ENCODE data around the gene GJB5. TPM values are rescaled to one million over a fixed set of nuclear protein-coding genes. Genes with fewer than 3 reads are reported as not detected.
"Not testable (repeated sequence)": the region's sequence is repeated elsewhere in the genome, so short reads cannot be mapped to it uniquely, and the experiment has no call there.

The GJB5 gene
- under 1 TPM in 2 of 3 donors, not detected in 1; 0.45 to 0.63 TPM for polyA plus RNA-seq (ENCODE audit: insufficient read length in 3 of 3)
- long read RNA-seq, donor 1 = 0 reads
- long read RNA-seq, donor 2 = 0 reads
- long read RNA-seq, donor 3 = 0 reads
- long read RNA-seq, donor 4 = 0 reads
- long read RNA-seq, donor 5 = 0 reads
- long read RNA-seq, donor 6 = 0 reads
- long read RNA-seq, donor 7 = 0 reads
- long read RNA-seq, donor 8 = 0 reads
- long read RNA-seq, donor 9 = 0 reads
- long read RNA-seq, donor 10 = 0 reads
- long read RNA-seq, donor 11 = 0 reads
- long read RNA-seq, donor 12 = 0 reads
- long read RNA-seq, donor 13 = 0 reads
- long read RNA-seq, donor 14 = 0 reads
- long read RNA-seq, donor 15 = 0 reads
- long read RNA-seq, donor 16 = 0 reads

DNA sequence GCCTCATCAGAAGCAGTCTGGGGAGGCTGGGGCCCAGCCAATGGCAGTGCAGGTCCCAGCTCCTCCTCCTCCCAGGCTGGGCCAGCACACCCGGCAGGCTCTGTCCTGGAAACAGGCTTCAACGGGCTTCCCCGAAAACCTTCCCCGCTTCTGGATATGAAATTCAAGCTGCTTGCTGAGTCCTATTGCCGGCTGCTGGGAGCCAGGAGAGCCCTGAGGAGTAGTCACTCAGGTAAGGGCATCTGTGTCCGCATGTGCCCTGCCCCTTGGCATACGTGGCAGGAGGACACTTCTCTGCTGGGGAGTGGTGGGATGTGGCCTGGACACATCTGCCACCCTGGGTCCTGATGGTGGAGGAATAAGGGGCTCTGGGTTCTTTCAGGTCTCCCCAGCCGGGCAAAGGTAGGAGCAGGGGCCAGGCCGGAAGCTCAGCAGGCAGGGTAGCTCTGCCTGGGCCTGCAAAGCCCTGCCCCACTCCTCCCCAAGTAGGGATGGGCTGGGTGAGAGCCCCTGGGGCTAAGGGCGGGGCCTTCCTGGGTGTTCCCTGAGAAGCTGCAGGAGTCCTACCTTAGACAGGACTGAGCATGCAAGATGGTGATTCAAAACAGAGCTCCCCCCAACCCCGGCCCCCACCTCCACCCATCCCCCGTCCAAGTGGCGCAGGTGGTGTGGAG is at the start of gene GJB5:
TSS of gene GJB5 (plus strand) at position 84 of the 674 bp plus-strand sequence. CDS start 2,284 bp downstream, outside the sequence.
- DNase-seq = no peak

- DNase-seq = no peak
Observed at GRCh38 chr1:34705077-34705476, 49.8 kb upstream of the GJB5 start.

GRCh38 chr1:34708106-34708505 is 46.7 kb upstream of the GJB5 start:
- DNase-seq = no peak

DNA sequence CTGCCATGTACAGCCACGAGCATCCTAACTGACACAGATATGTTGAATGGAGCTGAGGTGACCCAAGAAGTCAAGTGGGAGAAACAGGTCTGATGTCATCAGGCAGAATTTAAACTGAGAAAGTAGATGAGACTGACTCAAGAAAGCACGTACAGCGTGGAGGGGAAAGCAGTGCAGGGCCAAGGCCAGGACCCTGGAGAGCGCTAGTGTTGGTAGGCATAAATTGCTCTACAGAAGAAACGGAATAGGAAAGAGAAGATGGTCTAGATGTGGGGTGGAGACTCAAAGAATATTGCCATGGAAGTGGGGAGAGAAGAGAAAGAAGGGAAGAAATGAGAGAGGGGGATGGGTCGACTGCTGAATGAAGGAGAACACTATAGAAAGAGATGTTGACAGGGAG is 45.3 kb upstream of the GJB5 start:
- DNase-seq = peak; percentile 52

- peak; percentile 68 for DNase-seq
Observed at GRCh38 chr1:34710812-34711211, 44.0 kb upstream of the GJB5 start.

GRCh38 chr1:34711485-34711884 is 43.4 kb upstream of the GJB5 start:
- no peak for DNase-seq

GRCh38 chr1:34712007-34712688 is 42.7 kb upstream of the GJB5 start:
- no peak for DNase-seq

DNA sequence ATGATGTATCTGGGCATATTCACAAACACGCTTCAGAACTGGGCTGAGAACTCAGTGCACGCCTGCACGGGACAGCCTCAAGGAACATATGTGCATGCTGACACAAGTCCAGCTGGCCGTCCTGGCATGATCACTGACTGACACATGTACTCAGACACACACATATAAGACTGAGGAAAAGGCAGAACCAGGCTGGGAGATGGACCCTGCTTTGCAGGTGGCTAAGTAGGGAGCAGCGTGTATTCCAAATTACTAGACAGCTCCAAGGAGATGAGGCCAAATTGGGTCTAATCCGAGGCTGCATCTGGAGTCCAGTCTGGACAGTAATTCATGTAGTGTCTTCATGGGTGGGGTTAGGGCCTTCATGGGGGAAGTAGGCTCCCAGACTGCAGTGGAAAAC is 41.4 kb upstream of the GJB5 start:
- no peak for DNase-seq

DNA sequence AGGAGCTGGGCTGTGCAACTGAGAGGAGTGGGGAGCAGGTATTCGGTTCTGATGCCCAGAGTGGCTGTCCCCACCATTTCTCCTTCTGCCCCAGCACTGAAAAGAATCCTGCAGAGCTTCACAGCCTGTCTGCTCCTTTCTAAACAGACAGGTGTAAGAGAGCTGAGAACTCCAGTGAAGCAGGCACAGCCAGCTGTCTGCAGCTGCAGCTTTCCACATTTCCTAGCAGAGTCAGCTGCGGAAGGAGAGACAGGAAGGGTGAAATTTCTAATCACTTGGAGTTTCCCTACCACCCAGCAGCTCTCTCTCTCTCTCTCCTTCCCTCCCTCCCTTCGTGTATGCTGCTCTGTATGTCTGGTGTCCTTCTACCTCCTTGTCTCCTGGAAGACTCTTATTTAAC is 40.5 kb upstream of the GJB5 start:
- DNase-seq = no peak

- DNase-seq = no peak
Observed at GRCh38 chr1:34715139-34715538, 39.7 kb upstream of the GJB5 start.

DNA sequence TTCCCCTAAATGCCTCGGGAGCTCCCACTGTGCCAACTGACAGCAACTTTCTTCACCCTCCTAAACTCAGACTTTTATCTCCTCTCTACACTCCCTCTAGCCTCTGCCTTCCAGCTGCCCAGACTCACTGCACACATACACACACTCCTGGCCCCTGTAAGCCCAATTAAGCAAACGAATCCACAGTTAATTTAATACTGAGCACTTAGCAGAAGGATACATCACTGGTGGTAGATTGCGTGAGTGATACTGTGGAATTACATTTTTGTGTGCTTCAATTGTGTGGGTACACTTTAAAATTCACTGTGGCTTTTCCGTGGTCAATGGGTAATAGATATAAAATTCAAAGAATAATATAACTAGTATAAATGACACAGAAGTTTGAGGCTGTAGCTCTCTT is 33.6 kb upstream of the GJB5 start:
- no peak for DNase-seq

GRCh38 chr1:34721646-34722355 is 33.0 kb upstream of the GJB5 start:
- no peak for DNase-seq

DNA sequence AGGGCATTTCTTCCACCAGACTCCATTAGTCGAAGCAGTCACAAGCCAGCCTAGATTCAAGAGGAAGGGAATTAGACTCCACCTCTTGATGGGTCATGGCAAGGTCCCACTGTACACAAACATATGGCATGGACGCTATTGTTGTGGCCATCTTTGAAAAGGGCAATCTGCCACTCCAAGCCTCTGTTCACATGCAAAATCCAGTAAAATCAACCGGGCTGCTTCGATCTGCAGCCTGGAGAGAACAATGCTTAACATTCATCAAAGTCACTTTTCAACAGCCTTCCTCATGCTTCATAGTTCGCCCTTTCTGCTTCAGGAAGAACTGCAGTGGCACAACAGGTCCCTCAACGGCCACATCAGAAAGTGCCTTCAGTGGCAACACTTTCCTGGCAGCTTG is 28.0 kb upstream of the GJB5 start:
- DNase-seq = no peak

GRCh38 chr1:34730485-34730884 is 24.4 kb upstream of the GJB5 start:
- DNase-seq = no peak

DNA sequence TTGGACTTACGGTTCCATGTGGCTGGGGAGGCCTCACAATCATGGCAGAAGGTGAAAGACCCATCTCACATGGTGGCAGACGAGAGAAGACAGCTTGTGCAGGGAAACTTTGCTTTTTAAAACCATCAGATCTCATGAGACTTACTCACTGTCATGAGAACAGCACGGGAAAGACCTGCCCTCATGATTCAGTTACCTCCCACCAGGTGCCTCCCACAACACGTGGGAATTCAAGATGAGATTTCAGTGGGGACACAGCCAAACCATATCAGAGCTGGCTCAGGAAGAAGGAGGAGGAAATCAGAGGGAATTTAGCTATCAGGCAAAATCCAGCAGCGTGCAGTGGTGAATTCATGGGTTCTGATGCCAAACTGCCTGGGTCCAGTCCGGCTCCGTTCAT is 22.0 kb upstream of the GJB5 start:
- not testable (repeated sequence) for DNase-seq

DNA sequence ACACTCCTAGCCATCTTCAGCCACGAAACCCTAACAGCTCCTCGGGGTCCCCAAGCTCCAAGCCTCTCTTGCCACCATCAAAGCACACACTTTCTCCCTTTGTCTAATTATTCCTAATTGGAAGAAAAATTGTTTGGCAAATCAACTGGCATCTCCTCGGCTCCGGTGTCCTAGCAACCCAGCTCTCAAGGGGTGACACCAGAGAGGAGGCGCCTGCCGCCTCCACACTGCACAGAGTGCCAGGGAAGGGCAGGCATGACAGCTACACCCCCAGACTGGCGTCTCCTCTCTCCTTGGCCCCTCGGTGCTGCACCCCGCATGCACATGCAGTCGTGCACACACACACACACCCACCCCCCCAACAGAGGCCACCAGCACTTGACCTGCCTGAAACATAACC is 18.2 kb upstream of the GJB5 start:
- DNase-seq = no peak

- not testable (repeated sequence) for DNase-seq
Observed at GRCh38 chr1:34737236-34737635, 17.6 kb upstream of the GJB5 start.

DNA sequence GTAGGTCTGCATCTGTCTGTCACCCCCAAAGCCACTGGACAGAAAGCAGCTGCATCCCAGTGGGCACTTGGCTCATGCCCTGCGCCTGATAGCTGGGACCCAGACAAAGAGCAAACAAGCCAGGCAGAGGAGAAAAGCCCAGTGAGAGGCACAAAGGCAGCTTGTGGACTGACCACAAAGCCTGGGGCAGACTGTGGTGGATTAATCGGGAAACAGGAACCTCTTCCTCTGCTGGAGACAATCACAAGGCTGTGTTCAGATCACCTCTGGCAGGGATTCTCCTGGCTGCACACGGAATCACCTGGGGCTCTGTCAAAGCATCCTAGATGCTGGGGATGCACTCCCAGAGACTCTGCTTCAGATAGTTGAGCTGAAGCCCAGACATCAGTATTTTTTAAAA is 15.2 kb upstream of the GJB5 start:
- no peak for DNase-seq

DNA sequence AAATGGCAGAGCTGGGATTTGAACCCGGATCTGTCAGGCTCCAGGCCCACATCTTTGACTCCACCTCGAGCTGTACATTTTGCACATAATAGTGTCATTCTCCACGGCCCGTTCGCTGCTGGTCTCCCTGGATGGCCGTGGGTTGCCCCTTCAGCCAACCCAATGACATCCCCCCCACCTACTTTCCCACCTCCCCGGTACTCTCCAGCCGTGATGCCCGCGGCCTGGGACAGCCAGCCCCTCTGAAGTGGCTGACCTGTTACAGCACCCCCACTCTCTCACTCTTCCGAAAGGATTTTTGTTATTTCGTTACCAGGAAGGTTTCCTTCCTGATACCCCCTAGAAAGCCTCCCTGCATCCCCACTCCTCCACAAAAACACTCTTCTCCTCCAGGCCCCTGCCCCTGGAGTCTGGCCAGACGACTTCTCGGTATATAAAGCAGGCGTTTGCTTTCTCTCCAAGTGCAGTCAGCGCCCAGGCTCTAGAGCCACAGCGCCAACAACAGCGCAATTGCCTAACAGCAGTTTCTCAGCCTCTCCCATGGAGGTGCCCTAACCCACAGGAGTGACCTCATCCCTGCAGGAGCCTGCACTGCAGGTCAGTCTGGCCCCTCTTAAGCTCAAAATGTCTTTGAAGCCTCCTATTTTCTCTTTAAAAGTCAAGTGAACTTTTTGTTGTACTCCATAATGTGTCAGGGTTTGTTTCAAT is 14.5 kb upstream of the GJB5 start:
- no peak for DNase-seq

- peak; percentile 48 for DNase-seq
Observed at GRCh38 chr1:34742667-34743270, 12.1 kb upstream of the GJB5 start.

DNA sequence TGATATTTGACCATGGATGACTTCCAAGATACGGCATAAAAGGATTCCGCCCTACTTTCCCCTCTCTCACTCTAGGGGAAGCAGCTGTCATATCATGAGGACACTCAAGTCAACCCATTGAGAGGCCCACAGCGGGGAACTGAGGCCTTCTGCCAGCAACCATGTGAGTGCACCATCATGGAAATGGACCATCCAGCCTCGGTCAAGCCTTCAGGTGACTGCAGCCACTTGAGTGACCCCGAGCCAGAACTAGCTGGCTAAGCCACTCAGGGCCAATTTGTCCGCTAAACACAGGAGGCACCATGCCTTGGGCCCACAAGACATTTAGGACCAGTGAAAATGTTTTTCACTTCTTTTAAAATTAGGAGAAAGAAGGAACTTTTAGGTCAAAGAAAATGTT is 11.1 kb upstream of the GJB5 start:
- no peak for DNase-seq
